Measurements from ENCODE around the gene SALL3. TPM values are rescaled to one million over a fixed set of nuclear protein-coding genes. Genes with fewer than 3 reads are reported as not detected.
A peak's percentile ranks its signal among the peaks of the same experiment; 100 is the strongest.

The SALL3 gene
- total RNA-seq, 4 donors from 2014 or later = 0.16 TPM; not detected in 3

DNA sequence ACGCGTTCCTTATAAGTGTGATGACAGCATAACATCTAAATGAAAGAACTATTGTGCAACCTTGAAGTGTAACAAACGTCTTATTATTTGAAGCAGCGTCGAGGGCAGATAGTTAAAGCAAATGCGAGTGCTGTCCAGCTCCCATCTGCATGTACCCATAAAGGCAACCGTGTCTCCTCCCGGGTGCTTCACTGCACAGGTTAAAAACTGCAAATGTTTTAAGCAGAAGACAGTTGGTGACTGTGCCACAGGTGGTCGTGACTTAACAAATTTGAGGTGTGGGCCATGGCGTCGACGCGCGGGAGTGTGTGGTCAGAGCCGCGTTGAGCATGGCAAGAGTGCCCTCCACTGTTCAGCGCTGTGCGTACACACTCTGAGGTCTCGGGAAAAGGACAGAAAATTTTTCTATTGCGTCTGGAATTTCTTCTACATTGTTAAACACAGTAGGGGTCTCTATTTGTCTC is 6.4 kb downstream of the SALL3 start:
- DNase-seq = no peak
- no peak overlapping the region for H3K27ac ChIP-seq

DNA sequence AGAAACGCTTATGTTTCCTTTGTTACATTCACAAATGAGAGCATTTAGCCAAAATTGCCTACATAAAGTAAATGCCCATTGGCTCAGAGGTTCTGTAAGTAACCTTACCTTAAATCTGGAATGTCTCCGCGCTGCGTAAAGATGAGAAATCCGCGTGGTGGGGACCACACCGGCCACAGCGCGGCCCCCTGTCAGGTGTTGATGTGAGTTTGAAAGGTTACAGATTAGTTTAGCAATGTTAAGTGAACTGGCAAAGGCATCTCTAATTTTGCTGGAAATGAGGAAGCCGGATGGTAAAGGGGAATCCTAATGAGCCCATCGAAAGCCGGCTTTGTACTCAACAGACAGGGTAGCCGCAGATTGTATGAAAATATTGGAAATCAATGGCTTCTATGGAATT is 11.8 kb downstream of the SALL3 start:
- WGBS, 2 donors (ENCODE audit: low coverage in 1 of 2) = 82 to 96% methylated on average over 5 to 13 of the region's 13 CpGs
- Histone ChIP-seq H3K27ac (no peak overlapping the region), H3K4me1 (no peaks in the 10 kb centered on the region), H3K9me3 (no peaks in the 10 kb centered on the region), H3K36me3 (no peaks in the 10 kb centered on the region), H3K4me3 (no peak overlapping the region), H3K27me3 (peaks cover 36% of the 10 kb centered on the region)
- TF ChIP-seq POLR2AphosphoS5 (IDR thresholded peaks at IDR 0.05) = no peak
- no peak for TF ChIP-seq POLR2A (IDR thresholded peaks at IDR 0.05)
- TF ChIP-seq EP300 (IDR thresholded peaks at IDR 0.05; ENCODE audit: low read depth) = no peak
- TF ChIP-seq, protein P1, sequence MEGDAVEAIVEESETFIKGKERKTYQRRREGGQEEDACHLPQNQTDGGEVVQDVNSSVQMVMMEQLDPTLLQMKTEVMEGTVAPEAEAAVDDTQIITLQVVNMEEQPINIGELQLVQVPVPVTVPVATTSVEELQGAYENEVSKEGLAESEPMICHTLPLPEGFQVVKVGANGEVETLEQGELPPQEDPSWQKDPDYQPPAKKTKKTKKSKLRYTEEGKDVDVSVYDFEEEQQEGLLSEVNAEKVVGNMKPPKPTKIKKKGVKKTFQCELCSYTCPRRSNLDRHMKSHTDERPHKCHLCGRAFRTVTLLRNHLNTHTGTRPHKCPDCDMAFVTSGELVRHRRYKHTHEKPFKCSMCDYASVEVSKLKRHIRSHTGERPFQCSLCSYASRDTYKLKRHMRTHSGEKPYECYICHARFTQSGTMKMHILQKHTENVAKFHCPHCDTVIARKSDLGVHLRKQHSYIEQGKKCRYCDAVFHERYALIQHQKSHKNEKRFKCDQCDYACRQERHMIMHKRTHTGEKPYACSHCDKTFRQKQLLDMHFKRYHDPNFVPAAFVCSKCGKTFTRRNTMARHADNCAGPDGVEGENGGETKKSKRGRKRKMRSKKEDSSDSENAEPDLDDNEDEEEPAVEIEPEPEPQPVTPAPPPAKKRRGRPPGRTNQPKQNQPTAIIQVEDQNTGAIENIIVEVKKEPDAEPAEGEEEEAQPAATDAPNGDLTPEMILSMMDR (IDR thresholded peaks at IDR 0.05) = no peak
- no peak for DNase-seq
- in situ Hi-C loops (cut with MboI; ENCODE audit: low pct_ligation_motif_present in 1 of 4, low pct_unique_long_range_greater_than_20kb in 1 of 4, low sequenced_read_pairs in 3 of 4) = no loop called here
- intact Hi-C loops (cut with DNase I; ENCODE audit: low total_unique reads) = no loop called here

More for the DNA sequence above, 6.4 kb downstream of the SALL3 start:
- no peak for TF ChIP-seq EP300 (IDR thresholded peaks at IDR 0.05; ENCODE audit: low read depth)
- TF ChIP-seq, protein P1 (IDR thresholded peaks at IDR 0.05) = peak in 1 of 5 experiments; percentile 19
- no peaks in the 10 kb centered on the region for H3K36me3 ChIP-seq
- peaks cover 0 to 1% (median under 1%) of the 10 kb centered on the region in 4 donors for H3K4me1 ChIP-seq
- intact Hi-C loops (cut with DNase I; ENCODE audit: low total_unique reads) = no loop called here
- H3K27me3 ChIP-seq = peaks cover 90% of the 10 kb centered on the region
- in situ Hi-C loops (cut with MboI; ENCODE audit: low pct_ligation_motif_present in 1 of 4, low pct_unique_long_range_greater_than_20kb in 1 of 4, low sequenced_read_pairs in 3 of 4) = no loop called here
- H3K4me3 ChIP-seq = no peak overlapping the region
- WGBS, 2 donors (ENCODE audit: low coverage in 1 of 2) = 15 to 17% methylated on average over 6 to 20 of the region's 20 CpGs
- H3K9me3 ChIP-seq = no peaks in the 10 kb centered on the region

DNA sequence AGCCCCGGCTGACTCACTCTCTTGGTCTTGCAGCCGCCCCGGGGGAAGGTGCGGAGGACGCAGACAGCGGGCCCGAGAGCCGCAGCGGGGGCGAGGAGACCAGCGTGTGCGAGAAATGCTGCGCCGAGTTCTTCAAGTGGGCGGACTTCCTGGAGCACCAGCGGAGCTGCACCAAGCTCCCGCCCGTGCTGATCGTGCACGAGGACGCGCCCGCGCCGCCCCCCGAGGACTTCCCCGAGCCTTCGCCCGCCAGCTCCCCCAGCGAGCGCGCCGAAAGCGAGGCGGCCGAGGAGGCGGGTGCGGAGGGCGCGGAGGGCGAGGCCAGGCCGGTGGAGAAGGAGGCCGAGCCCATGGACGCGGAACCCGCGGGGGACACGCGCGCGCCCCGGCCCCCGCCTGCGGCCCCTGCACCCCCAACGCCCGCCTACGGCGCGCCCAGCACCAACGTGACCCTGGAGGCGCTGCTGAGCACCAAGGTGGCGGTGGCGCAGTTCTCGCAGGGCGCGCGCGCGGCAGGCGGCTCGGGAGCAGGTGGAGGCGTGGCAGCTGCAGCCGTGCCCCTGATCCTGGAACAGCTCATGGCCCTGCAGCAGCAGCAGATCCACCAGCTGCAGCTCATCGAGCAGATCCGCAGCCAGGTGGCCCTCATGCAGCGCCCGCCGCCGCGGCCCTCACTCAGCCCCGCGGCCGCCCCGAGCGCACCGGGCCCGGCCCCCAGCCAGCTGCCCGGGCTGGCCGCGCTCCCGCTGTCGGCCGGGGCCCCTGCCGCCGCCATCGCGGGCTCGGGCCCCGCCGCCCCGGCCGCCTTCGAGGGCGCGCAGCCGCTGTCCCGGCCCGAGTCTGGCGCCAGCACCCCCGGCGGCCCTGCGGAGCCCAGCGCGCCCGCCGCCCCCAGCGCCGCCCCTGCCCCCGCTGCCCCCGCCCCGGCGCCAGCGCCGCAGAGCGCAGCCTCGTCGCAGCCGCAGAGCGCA is 12.7 kb downstream of the SALL3 start:
- H3K36me3 ChIP-seq = no peaks in the 10 kb centered on the region
- no peak for DNase-seq
- WGBS, 2 donors (ENCODE audit: low coverage in 1 of 2) = 96 to 99% methylated on average over 11 to 102 of the region's 129 CpGs
- no peak overlapping the region for H3K27ac ChIP-seq
- no peak overlapping the region for H3K4me3 ChIP-seq
- no peaks in the 10 kb centered on the region for H3K4me1 ChIP-seq
- H3K27me3 ChIP-seq = peaks cover 27% of the 10 kb centered on the region
- TF ChIP-seq POLR2A (IDR thresholded peaks at IDR 0.05) (no peak), EP300 (IDR thresholded peaks at IDR 0.05; ENCODE audit: low read depth) (no peak), POLR2AphosphoS5 (IDR thresholded peaks at IDR 0.05) (no peak)
- TF ChIP-seq, protein P1 (IDR thresholded peaks at IDR 0.05) = no peak
- H3K9me3 ChIP-seq = no peaks in the 10 kb centered on the region
- in situ Hi-C loops (cut with MboI; ENCODE audit: low pct_ligation_motif_present in 1 of 4, low pct_unique_long_range_greater_than_20kb in 1 of 4, low sequenced_read_pairs in 3 of 4) = no loop called here
- intact Hi-C loops (cut with DNase I; ENCODE audit: low total_unique reads) = no loop called here

DNA sequence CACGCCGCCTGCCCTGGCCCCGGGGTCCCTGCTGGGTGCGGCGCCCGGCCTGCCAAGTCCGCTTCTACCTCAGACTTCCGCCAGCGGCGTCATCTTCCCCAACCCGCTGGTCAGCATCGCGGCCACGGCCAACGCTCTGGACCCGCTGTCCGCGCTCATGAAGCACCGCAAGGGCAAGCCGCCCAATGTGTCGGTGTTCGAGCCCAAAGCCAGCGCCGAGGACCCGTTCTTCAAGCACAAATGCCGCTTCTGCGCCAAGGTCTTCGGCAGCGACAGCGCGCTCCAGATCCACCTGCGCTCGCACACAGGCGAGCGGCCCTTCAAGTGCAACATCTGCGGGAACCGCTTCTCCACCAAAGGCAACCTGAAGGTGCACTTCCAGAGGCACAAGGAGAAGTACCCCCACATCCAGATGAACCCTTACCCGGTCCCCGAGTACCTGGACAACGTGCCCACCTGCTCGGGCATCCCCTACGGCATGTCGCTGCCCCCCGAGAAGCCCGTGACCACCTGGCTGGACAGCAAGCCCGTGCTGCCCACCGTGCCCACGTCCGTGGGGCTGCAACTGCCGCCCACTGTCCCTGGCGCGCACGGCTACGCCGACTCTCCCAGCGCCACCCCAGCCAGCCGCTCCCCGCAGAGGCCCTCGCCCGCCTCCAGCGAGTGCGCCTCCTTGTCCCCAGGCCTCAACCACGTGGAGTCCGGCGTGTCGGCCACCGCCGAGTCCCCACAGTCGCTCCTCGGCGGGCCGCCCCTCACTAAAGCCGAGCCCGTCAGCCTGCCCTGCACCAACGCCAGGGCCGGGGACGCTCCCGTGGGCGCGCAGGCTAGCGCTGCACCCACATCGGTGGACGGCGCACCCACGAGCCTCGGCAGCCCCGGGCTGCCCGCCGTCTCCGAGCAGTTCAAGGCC is 13.7 kb downstream of the SALL3 start:
- Histone ChIP-seq H3K27me3 (peaks cover 18% of the 10 kb centered on the region), H3K9me3 (no peaks in the 10 kb centered on the region), H3K4me3 (no peak overlapping the region), H3K27ac (no peak overlapping the region), H3K36me3 (no peaks in the 10 kb centered on the region), H3K4me1 (no peaks in the 10 kb centered on the region)
- intact Hi-C loops (cut with DNase I; ENCODE audit: low total_unique reads) (no loop called here), in situ Hi-C loops (cut with MboI; ENCODE audit: low pct_ligation_motif_present in 1 of 4, low pct_unique_long_range_greater_than_20kb in 1 of 4, low sequenced_read_pairs in 3 of 4) (no loop called here)
- WGBS, 2 donors (ENCODE audit: low coverage in 1 of 2) = 96 to 97% methylated on average over 4 to 71 of the region's 90 CpGs
- no peak for TF ChIP-seq EP300 (IDR thresholded peaks at IDR 0.05; ENCODE audit: low read depth)
- TF ChIP-seq POLR2A (IDR thresholded peaks at IDR 0.05) = no peak
- TF ChIP-seq, protein P1 (IDR thresholded peaks at IDR 0.05) = no peak
- TF ChIP-seq POLR2AphosphoS5 (IDR thresholded peaks at IDR 0.05) = no peak
- DNase-seq = no peak
